Spleen (tissue), 7 donors: ENCODE results near the gene PTPRN2.

Source experiments
- POLR2A ChIP-seq, 3 donors: fragments of 450-650 bp; IDR thresholded peaks; one replicate each; pipeline ENCODE4 v1.5.1; 2017; ENCODE audit warnings: antibody characterized with exemption in 3 of 3, mild to moderate bottlenecking in 1 of 3
- TF ChIP-seq, protein P1 (sequence below), 11 experiments: fragments of 200-600 bp in 7 of 11; fragments of 450-650 bp in 4 of 11; sonication (generic) in 4 of 11; IDR thresholded peaks in 8 of 11; conservative IDR thresholded peaks in 3 of 11; 1 replicate in 7 of 11; 2 replicates in 4 of 11; pipeline versions ENCODE4 v1.4.0 to v1.8.0; 2016 to 2021; ENCODE audit warnings: antibody characterized with exemption in 11 of 11, inconsistent platforms in 4 of 11, mild to moderate bottlenecking in 1 of 11
- donor health status: DM: no; HTN: no; CAD: no; lungs with moderate emphysema.
- donor health status: DM: no; HTN: no; CAD: no.
- donor health status: DM: no; HTN: no; CAD: no.

DNA sequence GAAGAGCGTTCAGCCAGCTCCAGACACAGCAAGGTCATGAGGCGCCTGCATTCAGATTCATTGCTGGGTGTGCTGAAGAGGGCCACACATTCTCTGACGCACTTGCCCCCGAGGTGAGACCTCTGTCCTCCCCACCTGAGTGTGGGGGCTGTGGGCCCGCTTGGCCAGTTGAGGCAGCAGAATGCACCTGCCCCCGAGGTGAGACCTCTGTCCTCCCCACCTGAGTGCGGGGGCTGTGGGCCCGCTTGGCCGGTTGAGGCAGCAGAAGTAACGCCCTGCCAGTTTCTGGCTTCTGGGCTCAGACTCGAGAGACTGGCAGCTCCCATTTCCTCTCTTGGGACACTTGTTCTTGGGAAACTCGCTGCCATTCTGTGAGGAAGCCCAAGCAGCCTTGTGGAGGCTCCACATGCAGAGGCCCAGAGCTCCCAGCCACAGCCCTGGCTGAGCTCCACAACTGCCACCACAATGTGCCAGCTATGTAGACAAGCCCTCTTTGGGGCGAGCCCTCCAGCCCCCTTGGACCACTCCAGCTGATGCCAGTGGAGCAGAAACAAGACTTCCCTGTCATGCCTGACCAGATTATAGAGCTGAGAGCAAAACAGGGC, 816.8 kb downstream of the PTPRN2 start:
- TF ChIP-seq, protein P1, sequence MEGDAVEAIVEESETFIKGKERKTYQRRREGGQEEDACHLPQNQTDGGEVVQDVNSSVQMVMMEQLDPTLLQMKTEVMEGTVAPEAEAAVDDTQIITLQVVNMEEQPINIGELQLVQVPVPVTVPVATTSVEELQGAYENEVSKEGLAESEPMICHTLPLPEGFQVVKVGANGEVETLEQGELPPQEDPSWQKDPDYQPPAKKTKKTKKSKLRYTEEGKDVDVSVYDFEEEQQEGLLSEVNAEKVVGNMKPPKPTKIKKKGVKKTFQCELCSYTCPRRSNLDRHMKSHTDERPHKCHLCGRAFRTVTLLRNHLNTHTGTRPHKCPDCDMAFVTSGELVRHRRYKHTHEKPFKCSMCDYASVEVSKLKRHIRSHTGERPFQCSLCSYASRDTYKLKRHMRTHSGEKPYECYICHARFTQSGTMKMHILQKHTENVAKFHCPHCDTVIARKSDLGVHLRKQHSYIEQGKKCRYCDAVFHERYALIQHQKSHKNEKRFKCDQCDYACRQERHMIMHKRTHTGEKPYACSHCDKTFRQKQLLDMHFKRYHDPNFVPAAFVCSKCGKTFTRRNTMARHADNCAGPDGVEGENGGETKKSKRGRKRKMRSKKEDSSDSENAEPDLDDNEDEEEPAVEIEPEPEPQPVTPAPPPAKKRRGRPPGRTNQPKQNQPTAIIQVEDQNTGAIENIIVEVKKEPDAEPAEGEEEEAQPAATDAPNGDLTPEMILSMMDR (IDR thresholded peaks at IDR 0.05 in 8 of 11, conservative IDR thresholded peaks at IDR 0.05 in 3 of 11): no peak
- no peak for TF ChIP-seq POLR2A (IDR thresholded peaks at IDR 0.05)
